MG63 (cell line): ENCODE data around the gene MSL1. TPM values are rescaled to one million over a fixed set of nuclear protein-coding genes. Genes with fewer than 3 reads are reported as not detected.

Experiments
- DNase-seq: peaks from one replicate; pipeline ENCODE4 v3.0.0-alpha.2; 2020
- H3K27me3 ChIP-seq: fragments of 250-450 bp; sonication (Bioruptor Pico); 2 replicates; pipeline ENCODE4 v1.5.1; 2020; ENCODE audit warnings: mild to moderate bottlenecking, moderate library complexity
- H3K36me3 ChIP-seq: fragments of 250-450 bp; sonication (Bioruptor Pico); 2 replicates; pipeline ENCODE4 v1.5.1; 2020; ENCODE audit warnings: mild to moderate bottlenecking, moderate library complexity
- H3K4me3 ChIP-seq: fragments of 250-450 bp; sonication (Bioruptor Pico); 2 replicates; pipeline ENCODE4 v1.5.1; 2020; ENCODE audit warnings: mild to moderate bottlenecking, moderate library complexity
- H3K9me3 ChIP-seq: fragments of 250-450 bp; sonication (Bioruptor Pico); 2 replicates; pipeline ENCODE4 v1.5.1; 2020; ENCODE audit warnings: mild to moderate bottlenecking, moderate library complexity
- total RNA-seq: library from RNA; depleted of rRNA; stranded (reverse); fragments of >200 nt; shearing (Covaris generic); gene quantifications from 2 replicates; pipeline ENCODE4 v1.2.3, GENCODE V29; 2014; ENCODE audit warnings: low replicate concordance

Gene MSL1
- total RNA-seq, 1 experiment from 2014 or later, result 53.4 TPM

- Histone ChIP-seq H3K36me3 (peaks cover 31% of the 10 kb centered on the region), H3K27me3 (no peaks in the 10 kb centered on the region), H3K4me3 (no peak overlapping the region), H3K9me3 (no peaks in the 10 kb centered on the region)
- DNase-seq, result no peak
Observed at GRCh38 chr17:40087903-40088718, 33.7 kb upstream of the MSL1 start.

GRCh38 chr17:40089077-40089895, 32.5 kb upstream of the MSL1 start:
- H3K9me3 ChIP-seq, result no peaks in the 10 kb centered on the region
- H3K36me3 ChIP-seq, result peaks cover 32% of the 10 kb centered on the region
- H3K27me3 ChIP-seq, result no peaks in the 10 kb centered on the region
- DNase-seq, result no peak
- H3K4me3 ChIP-seq, result no peak overlapping the region

DNA sequence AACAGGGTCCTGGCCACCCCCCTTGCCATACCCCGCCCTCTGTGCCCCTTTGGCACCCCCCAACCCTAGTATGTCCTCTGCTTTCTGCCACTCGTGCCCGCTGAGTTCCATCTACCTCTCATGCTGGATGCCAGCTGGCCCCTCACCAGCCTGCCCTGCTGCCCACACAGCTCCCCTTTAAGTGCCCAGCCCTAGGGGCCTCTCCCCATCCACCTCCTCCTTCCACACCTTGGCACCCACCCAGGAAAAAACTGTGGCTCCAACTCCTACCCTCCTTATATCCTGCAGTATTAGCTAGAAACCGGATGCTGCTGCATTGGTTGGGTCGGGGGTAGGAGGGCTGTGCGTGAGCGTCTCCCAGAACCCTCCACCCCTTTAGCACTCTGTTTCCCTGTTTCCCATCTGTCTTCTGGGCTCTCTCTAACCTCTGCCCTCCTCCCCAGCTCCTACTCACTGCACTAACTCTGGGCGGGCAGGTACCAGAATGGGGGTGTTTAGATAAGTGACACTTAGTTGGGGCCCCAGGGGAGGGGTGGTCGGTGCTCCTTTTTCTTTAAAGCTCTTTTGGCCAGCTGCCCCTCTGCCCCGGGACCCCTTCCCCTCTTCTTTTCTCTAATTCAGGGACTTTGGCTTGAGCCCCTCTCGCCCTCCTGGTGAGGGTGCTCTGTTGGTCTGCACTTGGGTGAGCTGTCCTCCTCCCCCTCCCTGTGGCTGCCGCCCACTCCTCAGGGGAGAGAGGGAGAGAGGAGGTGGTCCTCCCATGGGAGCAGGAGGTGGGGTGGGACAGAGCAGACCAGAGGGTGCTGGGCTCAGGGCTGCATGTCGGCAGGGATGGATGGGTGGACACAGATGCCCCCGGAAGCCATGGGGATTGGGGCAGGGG, 31.3 kb upstream of the MSL1 start:
- Histone ChIP-seq H3K9me3 (no peaks in the 10 kb centered on the region), H3K4me3 (no peak overlapping the region), H3K36me3 (peaks cover 39% of the 10 kb centered on the region), H3K27me3 (no peaks in the 10 kb centered on the region)
- DNase-seq, result no peak

DNA sequence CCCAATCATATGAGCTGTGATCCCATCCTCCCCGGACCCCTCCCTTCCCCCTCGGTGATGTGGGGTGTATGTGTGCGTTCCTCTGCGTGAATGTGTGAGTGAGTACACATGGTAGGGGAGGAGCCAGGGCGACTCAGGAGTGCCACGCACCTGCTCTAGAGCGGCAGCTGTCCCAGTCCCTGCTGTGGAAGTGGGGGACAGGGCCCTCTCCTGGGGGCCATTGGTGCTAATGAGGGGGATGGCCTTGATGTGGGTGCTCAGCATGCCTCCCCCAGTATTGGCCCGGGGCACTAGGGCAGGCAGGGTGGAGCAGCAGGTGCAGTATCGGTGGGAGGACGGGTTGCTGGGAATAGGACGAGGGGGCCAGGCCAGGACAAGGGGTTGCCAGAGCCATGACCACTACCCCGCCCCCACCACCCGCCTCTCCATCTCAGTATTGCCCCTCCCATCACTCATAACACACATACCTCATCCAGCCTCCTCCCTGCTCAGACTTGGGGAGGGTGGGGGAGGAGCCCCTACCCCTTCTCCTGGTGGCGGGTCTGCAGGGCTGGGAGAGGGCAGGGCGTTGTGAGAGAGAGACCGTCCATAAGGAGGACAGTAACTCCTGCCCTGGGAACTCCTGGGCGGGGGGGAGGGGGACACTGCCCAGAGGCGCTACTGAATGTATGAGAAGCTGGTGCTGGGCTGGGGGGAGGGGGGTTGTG, 29.9 kb upstream of the MSL1 start:
- Histone ChIP-seq H3K4me3 (no peak overlapping the region), H3K27me3 (no peaks in the 10 kb centered on the region), H3K36me3 (peaks cover 42% of the 10 kb centered on the region), H3K9me3 (no peaks in the 10 kb centered on the region)
- DNase-seq, result no peak

GRCh38 chr17:40092581-40092980, 29.2 kb upstream of the MSL1 start:
- DNase-seq, result no peak
- Histone ChIP-seq H3K27me3 (no peaks in the 10 kb centered on the region), H3K4me3 (no peak overlapping the region), H3K9me3 (no peaks in the 10 kb centered on the region), H3K36me3 (peaks cover 40% of the 10 kb centered on the region)

- Histone ChIP-seq H3K4me3 (no peak overlapping the region), H3K9me3 (no peaks in the 10 kb centered on the region), H3K27me3 (no peaks in the 10 kb centered on the region), H3K36me3 (peaks cover 41% of the 10 kb centered on the region)
- DNase-seq, result no peak
Observed at GRCh38 chr17:40093005-40093579, 28.7 kb upstream of the MSL1 start.

GRCh38 chr17:40093580-40094201, 28.1 kb upstream of the MSL1 start:
- Histone ChIP-seq H3K36me3 (peaks cover 44% of the 10 kb centered on the region), H3K4me3 (no peak overlapping the region)
- DNase-seq, result no peak

GRCh38 chr17:40094874-40095273, 26.9 kb upstream of the MSL1 start:
- no peaks in the 10 kb centered on the region for H3K27me3 ChIP-seq
- H3K36me3 ChIP-seq, result peaks cover 39% of the 10 kb centered on the region
- no peak overlapping the region for H3K4me3 ChIP-seq
- DNase-seq, result no peak
- no peaks in the 10 kb centered on the region for H3K9me3 ChIP-seq

More at GRCh38 chr17:40093580-40094201, 28.1 kb upstream of the MSL1 start:
- Histone ChIP-seq H3K9me3 (no peaks in the 10 kb centered on the region), H3K27me3 (no peaks in the 10 kb centered on the region)

DNA sequence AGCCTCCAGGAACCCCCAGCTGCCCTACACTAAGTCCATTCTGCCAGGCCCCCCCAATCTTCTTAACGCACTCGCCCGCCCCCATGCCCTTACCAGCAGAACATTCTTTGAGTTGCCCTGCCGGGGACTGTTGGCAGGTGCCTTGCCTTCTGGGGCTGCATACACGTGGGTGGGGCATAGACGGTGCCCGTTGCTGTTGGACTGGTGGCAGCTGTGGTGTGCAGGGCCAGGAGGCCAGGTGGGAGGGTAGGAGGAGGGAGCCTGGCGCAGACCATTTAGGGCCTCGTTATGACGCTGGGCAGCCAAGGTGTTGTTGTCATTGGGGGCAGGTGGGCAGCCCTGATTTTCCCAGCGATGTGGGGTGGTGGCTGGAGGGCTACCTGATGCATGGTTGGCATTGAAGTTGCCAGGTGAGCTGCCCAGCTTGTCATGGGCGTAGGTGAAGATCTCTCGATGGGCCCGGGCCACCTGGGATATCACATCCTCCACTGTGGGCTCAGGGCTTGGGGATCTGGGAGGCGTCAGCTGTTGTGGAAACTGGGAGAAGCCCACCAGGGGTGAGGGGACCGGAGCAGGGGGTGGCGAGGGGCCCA, 26.3 kb upstream of the MSL1 start:
- Histone ChIP-seq H3K4me3 (no peak overlapping the region), H3K9me3 (no peaks in the 10 kb centered on the region), H3K27me3 (no peaks in the 10 kb centered on the region), H3K36me3 (peaks cover 39% of the 10 kb centered on the region)
- DNase-seq, result no peak

GRCh38 chr17:40095944-40096791, 25.6 kb upstream of the MSL1 start:
- Histone ChIP-seq H3K36me3 (peaks cover 39% of the 10 kb centered on the region), H3K4me3 (no peak overlapping the region), H3K27me3 (no peaks in the 10 kb centered on the region), H3K9me3 (no peaks in the 10 kb centered on the region)
- DNase-seq, result no peak

- no peak for DNase-seq
- H3K9me3 ChIP-seq, result no peaks in the 10 kb centered on the region
- no peak overlapping the region for H3K4me3 ChIP-seq
- no peaks in the 10 kb centered on the region for H3K27me3 ChIP-seq
- H3K36me3 ChIP-seq, result peaks cover 39% of the 10 kb centered on the region
Observed at GRCh38 chr17:40097087-40097486, 24.7 kb upstream of the MSL1 start.

GRCh38 chr17:40097931-40098845, 23.6 kb upstream of the MSL1 start:
- no peaks in the 10 kb centered on the region for H3K9me3 ChIP-seq
- peak; percentile 28 for DNase-seq
- H3K36me3 ChIP-seq, result peaks cover 33% of the 10 kb centered on the region
- peak overlapping the region; percentile 59 for H3K4me3 ChIP-seq
- no peaks in the 10 kb centered on the region for H3K27me3 ChIP-seq

DNA sequence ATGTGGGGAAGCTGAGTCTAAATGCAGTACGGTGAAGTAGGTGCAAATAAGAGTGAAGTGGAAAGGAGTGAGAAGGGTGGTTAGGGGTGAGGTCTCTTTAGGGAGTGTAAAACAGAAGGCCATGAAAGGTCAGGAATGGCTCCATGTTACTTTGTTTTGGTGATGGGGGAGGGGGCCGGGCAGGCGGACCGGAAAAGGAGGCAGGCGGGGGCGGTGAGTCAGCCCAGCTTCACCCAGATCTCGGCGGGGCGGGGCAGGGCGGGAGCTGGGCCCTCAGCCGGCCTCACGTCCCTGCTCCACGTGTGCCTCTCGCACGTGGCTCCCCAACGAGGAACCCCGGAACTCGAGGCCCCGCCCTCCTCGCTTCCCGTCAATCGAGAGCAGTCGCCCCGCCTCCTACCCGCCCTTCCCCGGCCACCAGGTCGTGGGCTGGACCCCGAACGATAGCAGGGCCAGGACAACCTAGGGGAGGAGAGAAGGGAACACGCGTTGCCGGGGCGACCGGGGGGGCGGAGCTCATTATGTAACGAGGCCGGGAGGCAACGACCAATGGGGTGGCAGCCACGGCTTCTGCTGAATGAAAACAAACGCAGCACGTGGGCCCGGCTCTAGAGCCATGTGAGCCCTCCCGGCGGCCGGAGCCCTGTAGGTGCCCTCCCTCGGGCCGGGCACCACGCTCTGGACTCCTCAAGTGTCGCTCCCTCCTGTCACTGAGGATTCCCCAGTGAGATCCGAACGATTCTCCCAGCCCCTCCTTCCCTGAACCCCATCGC, 22.7 kb upstream of the MSL1 start:
- Histone ChIP-seq H3K4me3 (peak overlapping the region; percentile 59), H3K36me3 (peaks cover 29% of the 10 kb centered on the region), H3K9me3 (no peaks in the 10 kb centered on the region), H3K27me3 (no peaks in the 10 kb centered on the region)
- peak; percentile 100 for DNase-seq
